Measurements from ENCODE around the gene RNF167.

The RNF167 gene

GRCh38 chr17:4939796-4940554 is at the start of gene RNF167, which contains the start of gene SLC25A11:
Gene RNF167 (plus strand): TSS chr17:4940268. CDS start chr17:4940910, 642 bp downstream.
Gene SLC25A11 (minus strand): TSS chr17:4940046. CDS start chr17:4939910, 136 bp downstream.
- peak; percentile 99 for DNase-seq

- DNase-seq: no peak
Measured at GRCh38 chr17:4891411-4892410, 48.4 kb upstream of the RNF167 start.

DNA sequence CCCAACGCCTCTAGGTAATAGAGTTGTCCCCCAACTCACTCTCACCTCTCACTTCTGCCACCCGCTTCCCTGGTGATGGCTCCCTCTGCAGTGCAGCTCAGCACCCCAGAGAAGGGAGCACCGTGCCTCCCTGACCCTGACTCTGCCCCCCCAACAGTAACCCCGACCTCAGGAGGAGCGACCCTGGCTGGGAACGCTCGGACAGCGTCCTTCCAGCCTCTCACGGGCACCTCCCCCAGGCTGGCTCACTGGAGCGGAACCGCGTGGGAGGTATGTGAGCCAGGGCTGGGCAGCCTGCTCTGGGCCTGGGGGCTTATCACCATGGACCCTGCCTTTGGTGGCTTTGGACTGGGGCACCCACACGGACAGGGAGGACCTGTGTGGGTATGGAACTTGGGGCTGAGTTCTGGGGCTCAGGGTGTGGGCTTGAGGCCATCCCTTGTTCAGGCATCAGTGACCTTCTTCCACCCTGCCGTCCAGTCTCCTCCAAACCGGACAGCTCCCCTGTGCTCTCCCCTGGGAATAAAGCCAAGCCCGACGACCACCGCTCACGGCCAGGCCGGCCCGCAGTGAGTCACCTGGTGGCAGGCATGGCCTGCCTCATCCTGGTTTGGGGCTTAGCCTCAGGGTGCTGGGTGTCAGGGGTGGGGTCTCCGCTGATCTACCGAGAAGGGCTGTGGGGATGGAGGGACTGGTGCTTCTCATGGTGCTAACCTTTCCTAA is 47.4 kb upstream of the RNF167 start:
- DNase-seq: no peak

GRCh38 chr17:4893272-4893671 is 46.8 kb upstream of the RNF167 start:
- DNase-seq: no peak

DNA sequence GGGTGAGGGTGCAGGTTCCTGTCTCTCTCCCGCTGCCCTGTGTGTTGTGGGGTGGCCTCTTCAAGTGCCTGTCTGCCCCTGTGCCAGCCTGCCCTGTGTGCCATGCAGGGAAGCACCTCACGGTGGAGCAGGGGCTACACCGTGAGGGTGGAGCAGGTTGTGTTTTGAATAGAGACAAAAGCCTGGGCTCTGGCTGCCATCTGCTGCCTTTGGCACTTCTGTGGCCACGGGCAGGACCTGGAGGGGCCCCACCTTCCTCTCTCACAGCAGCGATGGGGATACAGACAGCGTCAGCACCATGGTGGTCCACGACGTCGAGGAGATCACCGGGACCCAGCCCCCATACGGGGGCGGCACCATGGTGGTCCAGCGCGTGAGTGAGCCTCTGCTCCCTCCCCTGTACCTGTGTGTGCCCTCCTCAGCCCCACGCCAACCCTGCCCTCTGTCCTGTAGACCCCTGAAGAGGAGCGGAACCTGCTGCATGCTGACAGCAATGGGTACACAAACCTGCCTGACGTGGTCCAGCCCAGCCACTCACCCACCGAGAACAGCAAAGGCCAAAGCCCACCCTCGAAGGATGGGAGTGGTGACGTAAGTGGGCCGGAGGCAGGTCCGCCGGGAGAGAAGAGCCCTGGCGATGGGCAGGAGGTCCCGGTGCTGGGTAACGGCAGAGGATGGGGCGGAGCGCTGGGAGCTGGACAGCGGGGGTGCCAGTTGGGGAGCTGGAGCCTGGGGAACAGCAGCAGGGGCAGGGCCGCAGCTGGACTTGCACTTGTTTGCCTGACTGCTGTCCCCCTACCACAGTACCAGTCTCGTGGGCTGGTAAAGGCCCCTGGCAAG is 46.1 kb upstream of the RNF167 start:
- DNase-seq: no peak

DNA sequence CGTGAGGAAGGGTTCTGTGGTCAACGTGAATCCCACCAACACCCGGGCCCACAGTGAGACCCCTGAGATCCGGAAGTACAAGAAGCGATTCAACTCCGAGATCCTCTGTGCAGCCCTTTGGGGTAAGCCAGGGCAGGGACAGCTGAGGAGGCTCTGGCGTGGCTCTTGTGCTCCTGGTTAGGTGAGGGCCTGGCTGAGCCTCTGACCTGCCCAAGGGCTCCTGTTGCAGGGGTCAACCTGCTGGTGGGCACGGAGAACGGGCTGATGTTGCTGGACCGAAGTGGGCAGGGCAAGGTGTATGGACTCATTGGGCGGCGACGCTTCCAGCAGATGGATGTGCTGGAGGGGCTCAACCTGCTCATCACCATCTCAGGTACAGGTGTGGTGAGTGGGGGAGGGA is 44.9 kb upstream of the RNF167 start:
- no peak for DNase-seq

GRCh38 chr17:4895657-4896331 is 44.3 kb upstream of the RNF167 start:
- no peak for DNase-seq

DNA sequence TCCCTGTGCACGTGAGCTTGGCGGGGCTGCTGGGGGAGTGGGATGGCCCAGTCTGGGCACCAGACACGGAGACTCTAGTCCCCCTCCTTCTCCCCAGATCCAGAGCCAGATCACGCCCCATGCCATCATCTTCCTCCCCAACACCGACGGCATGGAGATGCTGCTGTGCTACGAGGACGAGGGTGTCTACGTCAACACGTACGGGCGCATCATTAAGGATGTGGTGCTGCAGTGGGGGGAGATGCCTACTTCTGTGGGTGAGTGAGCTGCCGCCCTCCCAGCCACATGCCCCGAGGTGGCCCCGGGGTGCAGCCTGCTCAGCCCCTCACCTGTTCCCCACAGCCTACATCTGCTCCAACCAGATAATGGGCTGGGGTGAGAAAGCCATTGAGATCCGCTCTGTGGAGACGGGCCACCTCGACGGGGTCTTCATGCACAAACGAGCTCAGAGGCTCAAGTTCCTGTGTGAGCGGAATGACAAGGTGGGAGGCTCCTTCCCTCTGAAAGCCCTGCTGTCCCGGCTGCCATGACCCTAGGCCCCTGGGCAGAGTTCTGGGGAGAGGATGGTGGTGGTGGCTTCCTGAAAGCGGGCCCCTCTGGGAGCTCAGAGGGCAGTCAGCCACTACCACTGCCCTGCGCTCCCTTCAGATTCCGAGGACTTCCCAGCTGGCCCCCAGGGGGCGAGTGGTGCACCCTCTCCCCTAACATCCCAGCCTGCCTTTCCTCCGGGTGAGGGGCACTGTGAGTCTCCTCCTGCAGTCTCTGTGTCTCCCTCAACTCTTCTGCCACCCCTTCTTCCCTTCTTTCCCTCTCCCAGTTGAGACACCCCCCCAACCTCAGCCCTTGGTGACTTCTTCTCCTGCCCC is 43.5 kb upstream of the RNF167 start:
- no peak for DNase-seq

GRCh38 chr17:4897198-4897687 is 42.8 kb upstream of the RNF167 start:
- no peak for DNase-seq

GRCh38 chr17:4897785-4898184 is 42.3 kb upstream of the RNF167 start:
- no peak for DNase-seq

- no peak for DNase-seq
Measured at GRCh38 chr17:4898351-4898750, 41.7 kb upstream of the RNF167 start.

- no peak for DNase-seq
Measured at GRCh38 chr17:4898927-4899326, 41.1 kb upstream of the RNF167 start.

DNA sequence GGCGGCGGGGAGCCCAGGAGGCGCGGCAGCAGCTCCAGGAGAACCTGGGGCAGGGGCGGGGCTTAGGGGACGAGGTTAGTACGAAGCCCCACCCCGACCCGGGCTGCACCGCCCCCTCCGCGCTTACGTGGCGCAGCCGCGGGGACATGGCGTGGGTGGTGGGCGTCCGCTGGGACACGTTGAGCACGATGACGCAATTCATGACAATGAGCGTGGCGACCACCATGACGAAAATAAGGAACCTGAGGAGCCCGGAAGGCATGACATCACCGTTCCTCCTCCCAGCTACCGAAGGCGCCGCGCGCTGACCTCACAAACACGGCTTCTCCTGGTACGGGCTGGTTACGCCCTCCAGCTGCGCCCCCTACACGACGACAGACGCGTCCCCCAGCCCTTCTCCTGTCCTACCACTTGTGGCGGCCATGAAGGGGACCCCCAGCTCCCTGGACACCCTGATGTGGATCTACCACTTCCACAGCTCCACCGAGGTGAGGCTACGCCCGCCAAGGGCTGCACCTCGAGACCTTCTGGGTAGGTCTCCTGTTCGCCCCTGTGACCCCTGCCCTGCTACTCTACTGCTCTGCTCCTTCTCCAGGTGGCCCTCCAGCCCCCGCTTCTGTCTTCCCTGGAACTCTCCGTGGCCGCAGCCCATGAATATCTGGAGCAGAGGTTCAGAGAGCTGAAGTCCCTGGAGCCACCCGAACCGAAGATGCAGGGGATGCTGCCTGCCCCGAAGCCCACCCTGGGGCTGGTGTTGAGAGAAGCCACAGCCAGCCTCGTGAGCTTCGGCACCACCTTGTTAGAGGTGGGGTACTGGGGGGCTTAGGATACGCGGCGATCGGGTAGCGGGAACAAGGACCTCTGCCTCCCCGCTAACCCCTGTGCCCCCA is 40.5 kb upstream of the RNF167 start, which contains the start of gene C17orf107:
C17orf107 (plus strand) TSS at position 196 of the 890 bp plus-strand sequence; CDS start at position 423, 227 bp downstream.
- DNase-seq: no peak

DNA sequence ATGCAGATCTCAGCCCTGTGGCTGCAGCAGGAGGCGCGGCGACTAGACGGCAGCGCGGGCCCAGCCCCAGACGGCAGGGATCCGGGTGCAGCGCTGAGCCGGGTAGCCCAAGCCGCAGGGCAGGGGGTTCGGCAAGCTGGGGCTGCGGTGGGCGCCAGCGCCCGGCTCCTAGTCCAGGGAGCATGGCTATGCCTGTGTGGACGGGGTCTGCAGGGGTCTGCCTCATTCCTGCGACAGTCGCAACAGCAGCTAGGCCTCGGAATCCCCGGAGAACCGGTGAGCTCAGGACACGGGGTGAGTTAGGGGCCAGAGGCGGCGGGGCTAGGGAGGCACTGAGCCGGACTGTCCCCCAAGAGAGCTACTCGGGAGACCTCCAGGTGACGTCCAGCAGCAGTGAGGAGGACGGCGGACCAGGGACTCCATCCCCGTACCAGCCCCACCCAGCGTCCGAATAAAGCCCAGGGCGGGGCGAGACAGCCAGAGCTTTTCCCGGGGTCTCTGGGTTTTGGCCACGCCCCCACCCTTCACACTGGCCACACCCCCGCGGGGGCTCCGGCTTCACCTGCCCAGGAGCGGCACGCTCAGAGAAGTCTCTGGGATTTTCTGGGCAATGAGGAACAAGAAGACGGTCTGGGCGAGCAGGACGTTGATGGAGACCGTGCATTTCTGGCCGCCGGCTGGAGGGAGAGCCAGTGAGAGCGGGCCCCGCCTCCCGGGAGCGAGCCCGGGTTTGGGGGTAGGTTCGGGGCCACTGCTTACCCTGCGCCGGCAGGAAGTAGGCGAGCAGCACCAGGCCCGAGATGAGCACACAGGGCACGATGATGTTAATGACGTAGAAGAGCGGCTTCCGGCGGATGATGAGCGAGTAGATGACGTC is 39.6 kb upstream of the RNF167 start:
- no peak for DNase-seq

GRCh38 chr17:4901108-4901647 is 38.9 kb upstream of the RNF167 start:
- no peak for DNase-seq

GRCh38 chr17:4901648-4902344 is 38.3 kb upstream of the RNF167 start:
- no peak for DNase-seq

- DNase-seq: no peak
Measured at GRCh38 chr17:4902540-4902939, 37.5 kb upstream of the RNF167 start.
